SU-DHL-6 (cell line): Measurements from ENCODE around the gene COX6B1.

ENCODE experiments used
- CTCF ChIP-seq: fragments of 200-600 bp; sonication (generic); IDR thresholded peaks from one replicate; pipeline ENCODE4 v1.5.1; 2017; ENCODE audit warnings: antibody characterized with exemption, mild to moderate bottlenecking, low read length, moderate library complexity; ENCODE audit not compliant: insufficient read depth, poor library complexity, severe bottlenecking
- EZH2phosphoT487 ChIP-seq: fragments of 200-600 bp; sonication (generic), shearing (Covaris generic); conservative IDR thresholded peaks from 2 replicates; pipeline ENCODE4 v1.6.1; 2018; ENCODE audit warnings: mild to moderate bottlenecking, antibody characterized with exemption, low read length, moderate library complexity, mixed read lengths

GRCh38 chr19:35612224-35612558 is 35.9 kb upstream of the COX6B1 start:
- TF ChIP-seq CTCF (no peak), EZH2phosphoT487 (no peak)
